Measurements from ENCODE around the gene ARHGAP26. TPM values are rescaled to one million over a fixed set of nuclear protein-coding genes. Genes with fewer than 3 reads are reported as not detected.

Gene ARHGAP26
- total RNA-seq, 2 experiments from 2014 or later = 17.0 to 19.5 TPM

- intact Hi-C loops (cut with micrococcal nuclease) = no loop called here
- Mint-ChIP-seq H3K27ac (no peak overlapping the region), H3K4me1 (ENCODE audit: low read depth) (peaks cover 11% of the 10 kb centered on the region), H3K4me3 (no peak overlapping the region), H3K36me3 (ENCODE audit: low read depth) (peaks cover 8% of the 10 kb centered on the region), H3K27me3 (ENCODE audit: low read depth) (no peaks in the 10 kb centered on the region), H3K9me3 (no peaks in the 10 kb centered on the region)
- DNase-seq = no peak
- CTCF ChIA-PET = interaction anchor here (0.5 kb wide), 1 partner anchor 69 kb away, joined by 7 read pairs; no protein-coding TSS in a partner anchor
Measured at GRCh38 chr5:142937374-142937773, 167.2 kb downstream of the ARHGAP26 start.

- CTCF ChIA-PET = interaction anchor here (0.9 to 1.2 kb wide), 2 partner anchors 17 to 27 kb away, joined by 4 to 5 read pairs; no protein-coding TSS in a partner anchor
- H3K27ac Mint-ChIP-seq = no peak overlapping the region
- no peaks in the 10 kb centered on the region for H3K27me3 Mint-ChIP-seq (ENCODE audit: low read depth)
- H3K4me1 Mint-ChIP-seq (ENCODE audit: low read depth) = peaks cover 11% of the 10 kb centered on the region
- no peak for DNase-seq
- H3K4me3 Mint-ChIP-seq = no peak overlapping the region
- intact Hi-C loops (cut with micrococcal nuclease) = no loop called here
- H3K9me3 Mint-ChIP-seq = no peaks in the 10 kb centered on the region
- peaks cover 6% of the 10 kb centered on the region for H3K36me3 Mint-ChIP-seq (ENCODE audit: low read depth)
Measured at GRCh38 chr5:142938266-142938880, 168.2 kb downstream of the ARHGAP26 start.

GRCh38 chr5:142939006-142939405 lies 168.8 kb downstream of the ARHGAP26 start:
- DNase-seq = no peak
- CTCF ChIA-PET = interaction anchor here (0.6 to 1.2 kb wide), 3 partner anchors 18 to 308 kb away, joined by 3 to 5 read pairs (median 4); no protein-coding TSS in a partner anchor
- no peak overlapping the region for H3K27ac Mint-ChIP-seq
- intact Hi-C loops (cut with micrococcal nuclease) = no loop called here
- H3K9me3 Mint-ChIP-seq = no peaks in the 10 kb centered on the region
- no peak overlapping the region for H3K4me3 Mint-ChIP-seq
- no peaks in the 10 kb centered on the region for H3K27me3 Mint-ChIP-seq (ENCODE audit: low read depth)
- H3K4me1 Mint-ChIP-seq (ENCODE audit: low read depth) = peaks cover 10% of the 10 kb centered on the region
- peaks cover 5% of the 10 kb centered on the region for H3K36me3 Mint-ChIP-seq (ENCODE audit: low read depth)

GRCh38 chr5:142939884-142940283 lies 169.7 kb downstream of the ARHGAP26 start:
- Mint-ChIP-seq H3K9me3 (no peaks in the 10 kb centered on the region), H3K4me1 (ENCODE audit: low read depth) (peaks cover 6% of the 10 kb centered on the region), H3K4me3 (no peak overlapping the region), H3K36me3 (ENCODE audit: low read depth) (peaks cover 1% of the 10 kb centered on the region), H3K27me3 (ENCODE audit: low read depth) (no peaks in the 10 kb centered on the region), H3K27ac (no peak overlapping the region)
- intact Hi-C loops (cut with micrococcal nuclease) = no loop called here
- CTCF ChIA-PET = interaction anchor here (0.9 to 1.2 kb wide), 2 partner anchors 18 to 51 kb away, joined by 3 read pairs; no protein-coding TSS in a partner anchor
- DNase-seq = no peak

GRCh38 chr5:142941245-142941644 lies 171.1 kb downstream of the ARHGAP26 start:
- DNase-seq = no peak
- Mint-ChIP-seq H3K27me3 (ENCODE audit: low read depth) (no peaks in the 10 kb centered on the region), H3K9me3 (no peaks in the 10 kb centered on the region), H3K4me1 (ENCODE audit: low read depth) (peaks cover 4% of the 10 kb centered on the region), H3K27ac (no peak overlapping the region), H3K36me3 (ENCODE audit: low read depth) (peaks cover 1% of the 10 kb centered on the region), H3K4me3 (no peak overlapping the region)
- intact Hi-C loops (cut with micrococcal nuclease) = no loop called here
- CTCF ChIA-PET = no interaction called here

GRCh38 chr5:142942901-142943300 lies 172.7 kb downstream of the ARHGAP26 start:
- CTCF ChIA-PET = no interaction called here
- no peak overlapping the region for H3K4me3 Mint-ChIP-seq
- intact Hi-C loops (cut with micrococcal nuclease) = no loop called here
- H3K4me1 Mint-ChIP-seq (ENCODE audit: low read depth) = peaks cover 4% of the 10 kb centered on the region
- no peaks in the 10 kb centered on the region for H3K9me3 Mint-ChIP-seq
- no peaks in the 10 kb centered on the region for H3K27me3 Mint-ChIP-seq (ENCODE audit: low read depth)
- DNase-seq = no peak
- peaks cover 2% of the 10 kb centered on the region for H3K36me3 Mint-ChIP-seq (ENCODE audit: low read depth)
- H3K27ac Mint-ChIP-seq = no peak overlapping the region

GRCh38 chr5:142944140-142944539 lies 174.0 kb downstream of the ARHGAP26 start:
- DNase-seq = no peak
- H3K9me3 Mint-ChIP-seq = no peaks in the 10 kb centered on the region
- peaks cover 4% of the 10 kb centered on the region for H3K4me1 Mint-ChIP-seq (ENCODE audit: low read depth)
- no peak overlapping the region for H3K27ac Mint-ChIP-seq
- CTCF ChIA-PET = interaction anchor here (0.6 kb wide), 1 partner anchor 10 kb away, joined by 3 read pairs; no protein-coding TSS in a partner anchor
- no peaks in the 10 kb centered on the region for H3K27me3 Mint-ChIP-seq (ENCODE audit: low read depth)
- H3K4me3 Mint-ChIP-seq = no peak overlapping the region
- H3K36me3 Mint-ChIP-seq (ENCODE audit: low read depth) = peaks cover 2% of the 10 kb centered on the region
- intact Hi-C loops (cut with micrococcal nuclease) = no loop called here

GRCh38 chr5:142945321-142945720 lies 175.1 kb downstream of the ARHGAP26 start:
- Mint-ChIP-seq H3K9me3 (no peaks in the 10 kb centered on the region), H3K4me3 (no peak overlapping the region), H3K36me3 (ENCODE audit: low read depth) (peaks cover 4% of the 10 kb centered on the region), H3K4me1 (ENCODE audit: low read depth) (peaks cover 4% of the 10 kb centered on the region), H3K27ac (no peak overlapping the region), H3K27me3 (ENCODE audit: low read depth) (no peaks in the 10 kb centered on the region)
- DNase-seq = no peak
- CTCF ChIA-PET = no interaction called here
- intact Hi-C loops (cut with micrococcal nuclease) = no loop called here

- Mint-ChIP-seq H3K9me3 (no peaks in the 10 kb centered on the region), H3K4me3 (no peak overlapping the region), H3K27ac (no peak overlapping the region), H3K36me3 (ENCODE audit: low read depth) (peaks cover 4% of the 10 kb centered on the region), H3K4me1 (ENCODE audit: low read depth) (peaks cover 4% of the 10 kb centered on the region), H3K27me3 (ENCODE audit: low read depth) (no peaks in the 10 kb centered on the region)
- no peak for DNase-seq
- intact Hi-C loops (cut with micrococcal nuclease) = no loop called here
- CTCF ChIA-PET = interaction anchor here (1.0 kb wide), 1 partner anchor 52 kb away, joined by 5 read pairs; no protein-coding TSS in a partner anchor
Measured at GRCh38 chr5:142945845-142946244, 175.7 kb downstream of the ARHGAP26 start.

GRCh38 chr5:142946547-142947426 lies 176.6 kb downstream of the ARHGAP26 start:
- no peaks in the 10 kb centered on the region for H3K27me3 Mint-ChIP-seq (ENCODE audit: low read depth)
- CTCF ChIA-PET = interaction anchor here (1.0 kb wide), 1 partner anchor 51 kb away, joined by 5 read pairs; no protein-coding TSS in a partner anchor
- intact Hi-C loops (cut with micrococcal nuclease) = no loop called here
- H3K4me1 Mint-ChIP-seq (ENCODE audit: low read depth) = no peaks in the 10 kb centered on the region
- H3K9me3 Mint-ChIP-seq = no peaks in the 10 kb centered on the region
- H3K27ac Mint-ChIP-seq = no peak overlapping the region
- H3K36me3 Mint-ChIP-seq (ENCODE audit: low read depth) = peaks cover 4% of the 10 kb centered on the region
- no peak overlapping the region for H3K4me3 Mint-ChIP-seq
- DNase-seq = no peak

- Mint-ChIP-seq H3K9me3 (no peaks in the 10 kb centered on the region), H3K36me3 (ENCODE audit: low read depth) (peaks cover 4% of the 10 kb centered on the region), H3K27ac (no peak overlapping the region), H3K4me1 (ENCODE audit: low read depth) (peaks cover 2% of the 10 kb centered on the region), H3K27me3 (ENCODE audit: low read depth) (no peaks in the 10 kb centered on the region), H3K4me3 (no peak overlapping the region)
- intact Hi-C loops (cut with micrococcal nuclease) = no loop called here
- DNase-seq = no peak
- CTCF ChIA-PET = no interaction called here
Measured at GRCh38 chr5:142947427-142947709, 177.2 kb downstream of the ARHGAP26 start.

- intact Hi-C loops (cut with micrococcal nuclease) = no loop called here
- Mint-ChIP-seq H3K9me3 (no peaks in the 10 kb centered on the region), H3K27ac (peak overlapping the region; percentile 34), H3K4me3 (no peak overlapping the region), H3K4me1 (ENCODE audit: low read depth) (peaks cover 2% of the 10 kb centered on the region), H3K36me3 (ENCODE audit: low read depth) (peaks cover 9% of the 10 kb centered on the region), H3K27me3 (ENCODE audit: low read depth) (no peaks in the 10 kb centered on the region)
- CTCF ChIA-PET = no interaction called here
- DNase-seq = no peak
Measured at GRCh38 chr5:142952229-142952628, 182.1 kb downstream of the ARHGAP26 start.
